Astrocyte (in vitro differentiated cells and primary cell): ENCODE measurements around the gene BMP7.

Source experiments
- CTCF ChIP-seq: IDR thresholded peaks from 2 replicates; pipeline ENCODE4 v1.5.1; 2011; ENCODE audit warnings: low read depth, mild to moderate bottlenecking, inconsistent platforms, low read length, moderate library complexity; ENCODE audit not compliant: insufficient read depth
- EZH2 ChIP-seq: IDR thresholded peaks from 2 replicates; pipeline ENCODE4 v1.6.1; 2012; ENCODE audit warnings: mild to moderate bottlenecking, low read length, inconsistent platforms; ENCODE audit not compliant: insufficient read depth

DNA sequence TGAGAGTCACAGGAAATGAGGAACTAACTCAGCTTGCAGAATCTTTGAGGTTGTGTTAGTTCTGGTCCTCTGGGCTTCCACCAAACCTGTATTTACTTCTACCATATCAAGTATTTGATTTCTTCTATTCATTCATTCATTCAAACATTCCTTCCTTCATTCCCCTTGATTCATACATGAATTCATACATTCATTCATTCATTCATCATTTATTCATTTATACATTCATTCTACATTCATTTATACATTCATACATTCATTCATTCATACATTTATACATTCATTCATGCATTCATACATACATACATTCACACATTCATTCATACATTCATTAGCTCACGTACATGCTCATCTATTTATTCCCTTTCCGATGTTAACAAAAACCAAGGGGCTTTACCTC lies 120.3 kb downstream of the BMP7 start:
- TF ChIP-seq CTCF (no peak), EZH2 (no peak)
